ENCODE results near the gene GMDS.

The GMDS gene

GRCh38 chr6:1947922-1948321 is 297.5 kb downstream of the GMDS start:
- Histone ChIP-seq H3K27ac (no peak overlapping the region), H2AFZ (ENCODE audit: low read depth) (no peak overlapping the region), H3K4me3 (IDR thresholded peaks at IDR 0.05; ENCODE audit: insufficient read depth, low read depth, low read length) (no peak overlapping the region), H4K20me1 (ENCODE audit: insufficient read depth) (no peaks in the 10 kb centered on the region), H3K4me2 (no peak overlapping the region), H3K79me2 (ENCODE audit: insufficient read depth, low read depth) (no peaks in the 10 kb centered on the region), H3K27me3 (ENCODE audit: insufficient read depth, low read depth) (no peaks in the 10 kb centered on the region), H3K4me1 (ENCODE audit: low read depth, poor library complexity, severe bottlenecking) (no peaks in the 10 kb centered on the region), H3K36me3 (ENCODE audit: insufficient read depth) (no peaks in the 10 kb centered on the region), H3K9ac (no peak overlapping the region)
- TF ChIP-seq, protein P1, sequence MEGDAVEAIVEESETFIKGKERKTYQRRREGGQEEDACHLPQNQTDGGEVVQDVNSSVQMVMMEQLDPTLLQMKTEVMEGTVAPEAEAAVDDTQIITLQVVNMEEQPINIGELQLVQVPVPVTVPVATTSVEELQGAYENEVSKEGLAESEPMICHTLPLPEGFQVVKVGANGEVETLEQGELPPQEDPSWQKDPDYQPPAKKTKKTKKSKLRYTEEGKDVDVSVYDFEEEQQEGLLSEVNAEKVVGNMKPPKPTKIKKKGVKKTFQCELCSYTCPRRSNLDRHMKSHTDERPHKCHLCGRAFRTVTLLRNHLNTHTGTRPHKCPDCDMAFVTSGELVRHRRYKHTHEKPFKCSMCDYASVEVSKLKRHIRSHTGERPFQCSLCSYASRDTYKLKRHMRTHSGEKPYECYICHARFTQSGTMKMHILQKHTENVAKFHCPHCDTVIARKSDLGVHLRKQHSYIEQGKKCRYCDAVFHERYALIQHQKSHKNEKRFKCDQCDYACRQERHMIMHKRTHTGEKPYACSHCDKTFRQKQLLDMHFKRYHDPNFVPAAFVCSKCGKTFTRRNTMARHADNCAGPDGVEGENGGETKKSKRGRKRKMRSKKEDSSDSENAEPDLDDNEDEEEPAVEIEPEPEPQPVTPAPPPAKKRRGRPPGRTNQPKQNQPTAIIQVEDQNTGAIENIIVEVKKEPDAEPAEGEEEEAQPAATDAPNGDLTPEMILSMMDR (conservative IDR thresholded peaks at IDR 0.05; ENCODE audit: low read depth, low read length): no peak

DNA sequence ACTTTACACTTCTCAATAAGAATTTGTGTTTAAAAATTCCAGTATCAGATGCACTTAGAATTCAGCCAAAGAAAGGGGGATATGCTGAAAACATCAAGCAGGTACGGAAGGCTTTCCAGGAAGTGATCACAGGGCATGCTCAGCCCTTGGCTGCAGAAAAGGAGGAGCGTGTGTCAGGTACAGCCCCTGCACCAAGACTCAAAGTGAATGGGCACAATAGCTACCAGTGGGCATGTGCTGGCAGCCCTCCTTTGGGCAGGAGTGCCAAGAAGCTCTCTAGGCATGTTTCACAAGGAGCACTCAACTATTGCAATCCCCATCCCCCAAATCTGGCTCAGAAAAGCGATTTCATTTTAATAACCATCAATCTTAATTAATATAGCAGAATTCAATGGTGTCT is 298.8 kb downstream of the GMDS start:
- Histone ChIP-seq H4K20me1 (ENCODE audit: insufficient read depth) (no peaks in the 10 kb centered on the region), H3K4me2 (no peak overlapping the region), H3K4me3 (IDR thresholded peaks at IDR 0.05; ENCODE audit: insufficient read depth, low read depth, low read length) (no peak overlapping the region), H3K79me2 (ENCODE audit: insufficient read depth, low read depth) (no peaks in the 10 kb centered on the region), H3K9ac (no peak overlapping the region), H3K27ac (no peak overlapping the region), H3K4me1 (ENCODE audit: low read depth, poor library complexity, severe bottlenecking) (no peaks in the 10 kb centered on the region), H2AFZ (ENCODE audit: low read depth) (no peak overlapping the region), H3K36me3 (ENCODE audit: insufficient read depth) (no peaks in the 10 kb centered on the region), H3K27me3 (ENCODE audit: insufficient read depth, low read depth) (no peaks in the 10 kb centered on the region)
- TF ChIP-seq, protein P1 (conservative IDR thresholded peaks at IDR 0.05; ENCODE audit: low read depth, low read length): no peak

DNA sequence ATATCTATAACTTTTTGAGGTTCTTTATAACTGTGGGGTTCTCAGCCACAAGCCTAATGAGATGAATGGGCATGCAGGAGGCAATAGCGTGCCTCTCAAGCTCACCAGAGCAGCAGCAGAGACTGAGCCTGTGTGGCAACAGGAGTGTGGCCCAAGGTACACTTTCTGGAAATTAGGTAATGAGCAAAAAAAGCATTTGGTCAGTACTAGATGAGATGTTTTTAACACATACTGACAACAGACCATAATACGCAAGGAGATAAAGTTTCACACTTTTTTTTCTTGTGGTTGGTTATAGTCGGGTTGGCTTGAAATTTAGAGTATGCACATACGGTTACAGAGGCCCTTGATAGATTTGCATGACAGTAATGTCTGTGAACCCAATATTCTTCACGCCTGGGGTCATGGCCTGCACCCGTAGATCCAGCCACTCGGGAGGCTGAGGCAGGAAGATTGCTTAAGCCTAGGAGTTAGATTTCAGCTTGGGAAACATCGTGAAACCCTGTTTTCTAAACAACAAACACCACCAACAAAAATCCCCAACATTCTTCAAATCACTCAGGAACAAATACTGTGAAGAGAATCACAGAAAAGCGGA is 300.1 kb downstream of the GMDS start:
- Histone ChIP-seq H3K9ac (no peak overlapping the region), H3K79me2 (ENCODE audit: insufficient read depth, low read depth) (no peaks in the 10 kb centered on the region), H2AFZ (ENCODE audit: low read depth) (no peak overlapping the region), H4K20me1 (ENCODE audit: insufficient read depth) (no peaks in the 10 kb centered on the region), H3K27me3 (ENCODE audit: insufficient read depth, low read depth) (no peaks in the 10 kb centered on the region), H3K4me2 (no peak overlapping the region), H3K27ac (no peak overlapping the region), H3K36me3 (ENCODE audit: insufficient read depth) (no peaks in the 10 kb centered on the region), H3K4me3 (IDR thresholded peaks at IDR 0.05; ENCODE audit: insufficient read depth, low read depth, low read length) (no peak overlapping the region), H3K4me1 (ENCODE audit: low read depth, poor library complexity, severe bottlenecking) (no peaks in the 10 kb centered on the region)
- TF ChIP-seq, protein P1 (conservative IDR thresholded peaks at IDR 0.05; ENCODE audit: low read depth, low read length): no peak

- no peak overlapping the region for H3K9ac ChIP-seq
- no peak overlapping the region for H3K4me2 ChIP-seq
- TF ChIP-seq, protein P1 (conservative IDR thresholded peaks at IDR 0.05; ENCODE audit: low read depth, low read length): no peak
- no peaks in the 10 kb centered on the region for H3K27me3 ChIP-seq (ENCODE audit: insufficient read depth, low read depth)
- H4K20me1 ChIP-seq (ENCODE audit: insufficient read depth): no peaks in the 10 kb centered on the region
- H3K79me2 ChIP-seq (ENCODE audit: insufficient read depth, low read depth): no peaks in the 10 kb centered on the region
- H3K27ac ChIP-seq: no peak overlapping the region
- no peak overlapping the region for H3K4me3 ChIP-seq (IDR thresholded peaks at IDR 0.05; ENCODE audit: insufficient read depth, low read depth, low read length)
- H3K36me3 ChIP-seq (ENCODE audit: insufficient read depth): no peaks in the 10 kb centered on the region
- H2AFZ ChIP-seq (ENCODE audit: low read depth): no peak overlapping the region
- H3K4me1 ChIP-seq (ENCODE audit: low read depth, poor library complexity, severe bottlenecking): no peaks in the 10 kb centered on the region
Measured at GRCh38 chr6:1942834-1943233, 302.6 kb downstream of the GMDS start.

Measured in KMS-11 (cell line).